HG03097 (cell line): ENCODE measurements around the gene CLIP1.

Experiments used
- ATAC-seq: cut with Tn5 transposase; IDR thresholded peaks from one replicate; pipeline ENCODE4 v1.9.1; 2021; ENCODE audit not compliant: unreplicated experiment, low FRiP score

CLIP1 gene

GRCh38 chr12:122322501-122322900 is 100.0 kb downstream of the CLIP1 start:
- no peak for ATAC-seq

GRCh38 chr12:122318607-122319605 is 103.6 kb downstream of the CLIP1 start:
- no peak for ATAC-seq

GRCh38 chr12:122312926-122313325 is 109.5 kb downstream of the CLIP1 start:
- no peak for ATAC-seq

GRCh38 chr12:122311696-122312095 is 110.8 kb downstream of the CLIP1 start:
- no peak for ATAC-seq

GRCh38 chr12:122310626-122311333 is 111.7 kb downstream of the CLIP1 start:
- ATAC-seq: no peak

- no peak for ATAC-seq
Measured at GRCh38 chr12:122309564-122310121, 112.8 kb downstream of the CLIP1 start.

- no peak for ATAC-seq
Measured at GRCh38 chr12:122308811-122309210, 113.7 kb downstream of the CLIP1 start.

GRCh38 chr12:122306407-122306806 is 116.1 kb downstream of the CLIP1 start:
- no peak for ATAC-seq

- ATAC-seq: no peak
Measured at GRCh38 chr12:122304924-122305323, 117.5 kb downstream of the CLIP1 start.

- ATAC-seq: no peak
Measured at GRCh38 chr12:122303068-122303467, 119.4 kb downstream of the CLIP1 start.

- no peak for ATAC-seq
Measured at GRCh38 chr12:122298071-122298748, 124.3 kb downstream of the CLIP1 start.

- no peak for ATAC-seq
Measured at GRCh38 chr12:122297494-122297893, 125.0 kb downstream of the CLIP1 start.

GRCh38 chr12:122295877-122296276 is 126.6 kb downstream of the CLIP1 start:
- ATAC-seq: no peak

GRCh38 chr12:122293081-122293480 is 129.4 kb downstream of the CLIP1 start:
- peak; percentile 82 for ATAC-seq

GRCh38 chr12:122291431-122291830 is 131.0 kb downstream of the CLIP1 start:
- ATAC-seq: no peak

- no peak for ATAC-seq
Measured at GRCh38 chr12:122283680-122284079, 138.8 kb downstream of the CLIP1 start.

GRCh38 chr12:122282061-122282460 is 140.4 kb downstream of the CLIP1 start:
- no peak for ATAC-seq

GRCh38 chr12:122276242-122276641 is 146.2 kb downstream of the CLIP1 start:
- no peak for ATAC-seq

- no peak for ATAC-seq
Measured at GRCh38 chr12:122275459-122275858, 147.0 kb downstream of the CLIP1 start.

GRCh38 chr12:122266230-122266901 is 156.1 kb downstream of the CLIP1 start, which contains the start of gene VPS33A:
Gene VPS33A (minus strand): TSS chr12:122266494. CDS start chr12:122266408, 86 bp downstream.
- peak; percentile 86 for ATAC-seq
